Prostate gland (tissue), 2 donors: ENCODE results near the gene STARD8. TPM values are rescaled to one million over a fixed set of nuclear protein-coding genes. Genes with fewer than 3 reads are reported as not detected.

Experiments used
- DNase-seq: peaks from one replicate; pipeline ENCODE4 v3.0.0-alpha.2; 2019; ENCODE audit warnings: low spot score
- H3K27ac ChIP-seq, 2 donors: fragments of 200-600 bp; sonication (generic); 2 replicates each; pipeline ENCODE4 v1.5.1; 2017 to 2019
- H3K27me3 ChIP-seq: fragments of 200-600 bp; sonication (generic); replicated peaks from 2 replicates; pipeline ENCODE4 v1.5.1; 2019; ENCODE audit not compliant: insufficient read depth
- H3K36me3 ChIP-seq, 2 donors: fragments of 200-600 bp; sonication (generic); 1 replicate in 1 of 2; 2 replicates in 1 of 2; pipeline versions ENCODE4 v1.5.1 to v1.8.1; 2017 to 2019
- H3K4me1 ChIP-seq: fragments of 200-600 bp; sonication (generic); replicated peaks from 2 replicates; pipeline ENCODE4 v1.5.1; 2019
- H3K4me3 ChIP-seq, 2 donors: fragments of 200-600 bp; sonication (generic); 2 replicates each; pipeline ENCODE4 v1.5.1; 2017 to 2019
- H3K9me3 ChIP-seq: fragments of 200-600 bp; sonication (generic); 2 replicates; pipeline ENCODE4 v1.5.1; 2017
- POLR2A ChIP-seq: fragments of 450-650 bp; IDR thresholded peaks from one replicate; pipeline ENCODE4 v1.6.1; 2016; ENCODE audit warnings: antibody characterized with exemption, mild to moderate bottlenecking
- POLR2AphosphoS5 ChIP-seq: sonication (generic); formaldehyde crosslinking; IDR thresholded peaks from one replicate; pipeline ENCODE4 v1.6.1; 2017; ENCODE audit warnings: antibody characterized with exemption
- WGBS: methylation state at CpG from one replicate; pipeline ENCODE4 v1.1.5; 2018; 5-methylcytosine and 5-hydroxymethylcytosine counted together
- intact Hi-C: fragments of 100-400 bp; cut with DNase I; formaldehyde crosslinking; loops from one replicate; pipeline ENCODE4 v1.14.2; 2022
- total RNA-seq, 2 donors: library from RNA; depleted of rRNA; stranded (reverse); fragments of >200 nt; gene quantifications; one replicate each; pipeline ENCODE4 v1.1.0, GENCODE V29; 2016
- TF ChIP-seq, protein P1 (sequence below), 4 experiments: fragments of 200-600 bp in 2 of 4; fragments of 450-650 bp in 2 of 4; sonication (generic) in 2 of 4; IDR thresholded peaks; 1 replicate in 3 of 4; 2 replicates in 1 of 4; pipeline ENCODE4 v1.5.1; 2016 to 2019; ENCODE audit warnings: antibody characterized with exemption in 4 of 4, mild to moderate bottlenecking in 2 of 4, moderate library complexity in 2 of 4

Gene STARD8
- total RNA-seq, 2 donors from 2014 or later = 5.6 to 14.3 TPM

DNA sequence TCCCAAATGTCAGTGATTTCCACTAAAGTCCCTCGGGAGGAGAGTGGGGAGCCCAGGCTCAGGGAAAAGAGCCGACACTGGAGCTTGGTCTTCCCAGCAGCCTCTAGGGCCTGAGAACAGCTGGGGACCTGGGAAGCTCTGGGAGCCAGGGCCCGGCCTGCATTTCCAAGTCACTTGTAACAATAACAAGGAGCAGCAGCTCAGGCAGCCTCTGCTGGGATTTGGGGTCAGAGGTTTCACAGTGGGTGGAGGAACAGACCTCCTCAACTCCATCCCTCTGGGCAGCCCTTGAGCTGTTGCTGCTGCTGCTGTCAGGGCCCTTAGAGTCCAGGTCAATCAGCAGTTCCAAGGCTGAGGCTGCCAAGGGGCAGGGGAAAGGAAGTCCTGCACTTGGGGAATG, 11.1 kb downstream of the STARD8 start:
- H3K9me3 ChIP-seq = no peaks in the 10 kb centered on the region
- no peak for DNase-seq
- H3K4me3 ChIP-seq = no peak overlapping the region
- H3K27ac ChIP-seq = no peak overlapping the region
- intact Hi-C loops = no loop called here
- H3K27me3 ChIP-seq = no peaks in the 10 kb centered on the region
- 72% methylated on average over 3 of the region's 3 CpGs for WGBS
- TF ChIP-seq POLR2AphosphoS5 = no peak
- no peak for TF ChIP-seq POLR2A
- TF ChIP-seq, protein P1, sequence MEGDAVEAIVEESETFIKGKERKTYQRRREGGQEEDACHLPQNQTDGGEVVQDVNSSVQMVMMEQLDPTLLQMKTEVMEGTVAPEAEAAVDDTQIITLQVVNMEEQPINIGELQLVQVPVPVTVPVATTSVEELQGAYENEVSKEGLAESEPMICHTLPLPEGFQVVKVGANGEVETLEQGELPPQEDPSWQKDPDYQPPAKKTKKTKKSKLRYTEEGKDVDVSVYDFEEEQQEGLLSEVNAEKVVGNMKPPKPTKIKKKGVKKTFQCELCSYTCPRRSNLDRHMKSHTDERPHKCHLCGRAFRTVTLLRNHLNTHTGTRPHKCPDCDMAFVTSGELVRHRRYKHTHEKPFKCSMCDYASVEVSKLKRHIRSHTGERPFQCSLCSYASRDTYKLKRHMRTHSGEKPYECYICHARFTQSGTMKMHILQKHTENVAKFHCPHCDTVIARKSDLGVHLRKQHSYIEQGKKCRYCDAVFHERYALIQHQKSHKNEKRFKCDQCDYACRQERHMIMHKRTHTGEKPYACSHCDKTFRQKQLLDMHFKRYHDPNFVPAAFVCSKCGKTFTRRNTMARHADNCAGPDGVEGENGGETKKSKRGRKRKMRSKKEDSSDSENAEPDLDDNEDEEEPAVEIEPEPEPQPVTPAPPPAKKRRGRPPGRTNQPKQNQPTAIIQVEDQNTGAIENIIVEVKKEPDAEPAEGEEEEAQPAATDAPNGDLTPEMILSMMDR (IDR thresholded peaks at IDR 0.05) = no peak
- H3K36me3 ChIP-seq = no peaks in the 10 kb centered on the region
- H3K4me1 ChIP-seq = no peaks in the 10 kb centered on the region

- Histone ChIP-seq H3K4me1 (no peaks in the 10 kb centered on the region), H3K27ac (no peak overlapping the region), H3K36me3 (no peaks in the 10 kb centered on the region), H3K27me3 (no peaks in the 10 kb centered on the region), H3K4me3 (no peak overlapping the region), H3K9me3 (no peaks in the 10 kb centered on the region)
- 70% methylated on average over 5 of the region's 5 CpGs for WGBS
- TF ChIP-seq POLR2A (no peak), POLR2AphosphoS5 (no peak)
- TF ChIP-seq, protein P1 (IDR thresholded peaks at IDR 0.05) = no peak
- intact Hi-C loops = no loop called here
- no peak for DNase-seq
Observed at GRCh38 chrX:68659385-68659784, 11.9 kb downstream of the STARD8 start.

- Histone ChIP-seq H3K27ac (no peak overlapping the region), H3K27me3 (no peaks in the 10 kb centered on the region), H3K36me3 (no peaks in the 10 kb centered on the region), H3K9me3 (no peaks in the 10 kb centered on the region), H3K4me1 (no peaks in the 10 kb centered on the region), H3K4me3 (no peak overlapping the region)
- intact Hi-C loops = no loop called here
- TF ChIP-seq POLR2AphosphoS5 = no peak
- TF ChIP-seq POLR2A = no peak
- TF ChIP-seq, protein P1 (IDR thresholded peaks at IDR 0.05) = no peak
- DNase-seq = no peak
- 53% methylated on average over 3 of the region's 3 CpGs for WGBS
Observed at GRCh38 chrX:68659786-68660185, 12.3 kb downstream of the STARD8 start.

DNA sequence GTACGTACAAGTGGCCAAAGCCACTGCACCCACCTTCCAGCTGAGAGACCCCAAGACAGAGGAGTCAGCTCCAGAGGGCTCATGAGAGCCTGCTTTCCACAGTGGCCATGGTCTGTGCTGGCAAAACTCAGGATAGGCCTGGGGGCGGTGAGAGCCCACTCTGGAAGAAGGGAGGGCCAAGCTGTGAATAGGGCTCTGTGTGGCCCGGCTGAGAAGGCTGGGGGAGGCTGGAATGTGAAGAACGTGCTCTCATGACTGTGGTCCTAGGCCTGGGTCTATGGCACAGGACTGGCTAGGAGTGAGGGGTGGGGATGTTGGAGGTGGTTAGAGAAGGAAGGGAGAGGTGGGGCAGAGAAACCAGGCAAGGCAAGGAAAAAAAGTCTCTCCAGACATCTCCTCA, 13.3 kb downstream of the STARD8 start:
- no peak overlapping the region for H3K27ac ChIP-seq
- no peaks in the 10 kb centered on the region for H3K36me3 ChIP-seq
- intact Hi-C loops = no loop called here

GRCh38 chrX:68665502-68665901, 18.0 kb downstream of the STARD8 start:
- H3K27me3 ChIP-seq = no peaks in the 10 kb centered on the region
- 37% methylated on average over 9 of the region's 9 CpGs for WGBS

More for the DNA sequence above, 13.3 kb downstream of the STARD8 start:
- no peak for DNase-seq
- Histone ChIP-seq H3K27me3 (no peaks in the 10 kb centered on the region), H3K4me3 (no peak overlapping the region), H3K4me1 (no peaks in the 10 kb centered on the region), H3K9me3 (no peaks in the 10 kb centered on the region)
- no peak for TF ChIP-seq POLR2AphosphoS5
- TF ChIP-seq POLR2A = no peak
- TF ChIP-seq, protein P1 (IDR thresholded peaks at IDR 0.05) = no peak
- WGBS = 60% methylated on average over 1 of the region's 4 CpGs

More at GRCh38 chrX:68665502-68665901, 18.0 kb downstream of the STARD8 start:
- Histone ChIP-seq H3K9me3 (no peaks in the 10 kb centered on the region), H3K27ac (no peak overlapping the region), H3K4me1 (no peaks in the 10 kb centered on the region), H3K36me3 (no peaks in the 10 kb centered on the region), H3K4me3 (no peak overlapping the region)
- TF ChIP-seq POLR2AphosphoS5 (no peak), POLR2A (no peak)
- TF ChIP-seq, protein P1 (IDR thresholded peaks at IDR 0.05) = no peak
- intact Hi-C loops = no loop called here
- DNase-seq = no peak
